Right lobe of liver (tissue), 4 donors: ENCODE results near the gene TPH1.

Source experiments
- POLR2A ChIP-seq: fragments of 450-650 bp; IDR thresholded peaks from one replicate; pipeline ENCODE4 v1.6.1; 2017; ENCODE audit warnings: antibody characterized with exemption, mild to moderate bottlenecking
- TF ChIP-seq, protein P1 (sequence below), 4 donors: fragments of 200-600 bp in 3 of 4; fragments of 450-650 bp in 1 of 4; IDR thresholded peaks; one replicate each; pipeline versions ENCODE4 v1.5.1 to v1.8.0; 2016 to 2022; ENCODE audit warnings: antibody characterized with exemption in 4 of 4, mild to moderate bottlenecking in 2 of 4
- donor health status: DM: no; HTN: no; CAD: no.
- donor health status: DM: no; HTN: no; CAD: no.
- donor health status: DM: no; HTN: yes; CAD: no.

DNA sequence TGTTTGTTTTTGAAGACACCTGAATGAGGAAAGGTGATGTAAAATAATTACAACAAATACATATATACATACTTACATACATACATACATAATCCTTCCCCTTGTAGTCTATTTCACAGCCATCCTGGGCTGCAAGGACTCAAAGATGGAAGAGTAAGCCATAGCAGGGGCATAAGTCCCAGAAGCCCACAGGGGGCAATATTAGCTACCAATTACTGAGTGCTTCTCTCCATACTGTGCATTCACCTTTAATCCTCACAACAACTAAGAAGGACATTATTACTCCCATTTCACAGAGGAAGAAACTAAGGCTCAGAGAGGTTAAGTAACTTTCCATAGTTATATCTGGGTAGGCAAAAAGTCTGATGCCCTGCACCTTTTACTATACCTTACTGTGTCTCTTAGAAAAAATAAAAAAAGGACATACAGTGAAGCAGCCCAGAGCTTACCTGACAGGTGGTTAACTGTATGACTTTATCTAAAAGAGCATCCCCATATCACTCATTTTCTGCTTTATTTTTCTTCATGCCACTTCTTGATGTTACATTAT, 35.9 kb downstream of the TPH1 start:
- no peak for TF ChIP-seq POLR2A
- TF ChIP-seq, protein P1, sequence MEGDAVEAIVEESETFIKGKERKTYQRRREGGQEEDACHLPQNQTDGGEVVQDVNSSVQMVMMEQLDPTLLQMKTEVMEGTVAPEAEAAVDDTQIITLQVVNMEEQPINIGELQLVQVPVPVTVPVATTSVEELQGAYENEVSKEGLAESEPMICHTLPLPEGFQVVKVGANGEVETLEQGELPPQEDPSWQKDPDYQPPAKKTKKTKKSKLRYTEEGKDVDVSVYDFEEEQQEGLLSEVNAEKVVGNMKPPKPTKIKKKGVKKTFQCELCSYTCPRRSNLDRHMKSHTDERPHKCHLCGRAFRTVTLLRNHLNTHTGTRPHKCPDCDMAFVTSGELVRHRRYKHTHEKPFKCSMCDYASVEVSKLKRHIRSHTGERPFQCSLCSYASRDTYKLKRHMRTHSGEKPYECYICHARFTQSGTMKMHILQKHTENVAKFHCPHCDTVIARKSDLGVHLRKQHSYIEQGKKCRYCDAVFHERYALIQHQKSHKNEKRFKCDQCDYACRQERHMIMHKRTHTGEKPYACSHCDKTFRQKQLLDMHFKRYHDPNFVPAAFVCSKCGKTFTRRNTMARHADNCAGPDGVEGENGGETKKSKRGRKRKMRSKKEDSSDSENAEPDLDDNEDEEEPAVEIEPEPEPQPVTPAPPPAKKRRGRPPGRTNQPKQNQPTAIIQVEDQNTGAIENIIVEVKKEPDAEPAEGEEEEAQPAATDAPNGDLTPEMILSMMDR (IDR thresholded peaks at IDR 0.05): no peak
